ENCODE measurements around the gene RTEL1.
A peak's percentile ranks its signal among the peaks of the same experiment; 100 is the strongest.

Gene RTEL1

GRCh38 chr20:63679799-63680305, 21.7 kb downstream of the RTEL1 start:
- no peak for TF ChIP-seq POLR2A (IDR thresholded peaks at IDR 0.05; ENCODE audit: low read length)
- TF ChIP-seq GATA1 (IDR thresholded peaks at IDR 0.05; ENCODE audit: low read depth, low read length): no peak
- DNase-seq: no peak

GRCh38 chr20:63680427-63680826, 22.3 kb downstream of the RTEL1 start:
- TF ChIP-seq GATA1 (IDR thresholded peaks at IDR 0.05; ENCODE audit: low read depth, low read length) (no peak), POLR2A (IDR thresholded peaks at IDR 0.05; ENCODE audit: low read length) (no peak)
- DNase-seq: no peak

GRCh38 chr20:63680857-63681608, 22.9 kb downstream of the RTEL1 start:
- TF ChIP-seq POLR2A (IDR thresholded peaks at IDR 0.05; ENCODE audit: low read length) (no peak), GATA1 (IDR thresholded peaks at IDR 0.05; ENCODE audit: low read depth, low read length) (no peak)
- DNase-seq: no peak

- TF ChIP-seq GATA1 (IDR thresholded peaks at IDR 0.05; ENCODE audit: low read depth, low read length) (no peak), POLR2A (IDR thresholded peaks at IDR 0.05; ENCODE audit: low read length) (no peak)
- DNase-seq: no peak
Observed at GRCh38 chr20:63681609-63682142, 23.6 kb downstream of the RTEL1 start.

GRCh38 chr20:63682384-63683139, 24.4 kb downstream of the RTEL1 start:
- TF ChIP-seq GATA1 (IDR thresholded peaks at IDR 0.05; ENCODE audit: low read depth, low read length) (no peak), POLR2A (IDR thresholded peaks at IDR 0.05; ENCODE audit: low read length) (no peak)
- DNase-seq: no peak

GRCh38 chr20:63685269-63686026, 27.3 kb downstream of the RTEL1 start:
- TF ChIP-seq GATA1 (IDR thresholded peaks at IDR 0.05; ENCODE audit: low read depth, low read length) (no peak), POLR2A (IDR thresholded peaks at IDR 0.05; ENCODE audit: low read length) (no peak)

GRCh38 chr20:63686094-63686491, 28.0 kb downstream of the RTEL1 start:
- DNase-seq: no peak
- TF ChIP-seq POLR2A (IDR thresholded peaks at IDR 0.05; ENCODE audit: low read length): no peak
- no peak for TF ChIP-seq GATA1 (IDR thresholded peaks at IDR 0.05; ENCODE audit: low read depth, low read length)

More at GRCh38 chr20:63685269-63686026, 27.3 kb downstream of the RTEL1 start:
- DNase-seq: no peak

GRCh38 chr20:63686492-63687321, 28.6 kb downstream of the RTEL1 start:
- TF ChIP-seq POLR2A (IDR thresholded peaks at IDR 0.05; ENCODE audit: low read length): no peak
- no peak for TF ChIP-seq GATA1 (IDR thresholded peaks at IDR 0.05; ENCODE audit: low read depth, low read length)
- peak; percentile 28 to 36 for DNase-seq

GRCh38 chr20:63687419-63688178, 29.5 kb downstream of the RTEL1 start:
- no peak for DNase-seq
- TF ChIP-seq GATA1 (IDR thresholded peaks at IDR 0.05; ENCODE audit: low read depth, low read length) (no peak), POLR2A (IDR thresholded peaks at IDR 0.05; ENCODE audit: low read length) (no peak)

GRCh38 chr20:63688228-63689045, 30.3 kb downstream of the RTEL1 start:
- no peak for DNase-seq
- TF ChIP-seq POLR2A (IDR thresholded peaks at IDR 0.05; ENCODE audit: low read length) (no peak), GATA1 (IDR thresholded peaks at IDR 0.05; ENCODE audit: low read depth, low read length) (no peak)

Measured in erythroblast (primary cell).